Tibial nerve (tissue), 4 donors: ENCODE data around the gene GLIS2. TPM values are rescaled to one million over a fixed set of nuclear protein-coding genes. Genes with fewer than 3 reads are reported as not detected.

Source experiments
- DNase-seq, 2 donors: peaks; one replicate each; pipeline ENCODE4 v3.0.0-alpha.2; 2019; ENCODE audit warnings: low spot score in 2 of 2
- H3K27ac ChIP-seq, 4 donors: fragments of 200-600 bp; sonication (generic) in 3 of 4; one replicate each; pipeline ENCODE4 v1.5.1; 2017 to 2019; ENCODE audit warnings: mild to moderate bottlenecking in 1 of 4
- H3K27me3 ChIP-seq, 2 donors: fragments of 200-600 bp; sonication (generic) in 1 of 2; one replicate each; pipeline versions ENCODE4 v1.5.1 to v1.6.0; 2017 to 2019
- H3K36me3 ChIP-seq, 3 donors: fragments of 200-600 bp; sonication (generic); one replicate each; pipeline ENCODE4 v1.5.1; 2018 to 2019
- H3K4me1 ChIP-seq, 4 donors: fragments of 200-600 bp; sonication (generic) in 3 of 4; one replicate each; pipeline ENCODE4 v1.5.1; 2017 to 2019
- H3K4me3 ChIP-seq, 4 donors: fragments of 200-600 bp; sonication (generic) in 3 of 4; one replicate each; pipeline ENCODE4 v1.5.1; 2017 to 2019; ENCODE audit warnings: mild to moderate bottlenecking in 1 of 4, moderate library complexity in 1 of 4
- H3K9me3 ChIP-seq, 4 donors: fragments of 200-600 bp; sonication (generic) in 3 of 4; one replicate each; pipeline ENCODE4 v1.5.1; 2017 to 2019
- CTCF ChIP-seq, 5 experiments: fragments of 200-600 bp in 3 of 5; fragments of 450-650 bp in 2 of 5; sonication (generic) in 3 of 5; IDR thresholded peaks; one replicate each; pipeline ENCODE4 v1.5.1; 2016 to 2019; ENCODE audit warnings: antibody characterized with exemption in 5 of 5, mild to moderate bottlenecking in 3 of 5, moderate library complexity in 2 of 5
- EP300 ChIP-seq, 2 donors: sonication (generic); formaldehyde crosslinking; IDR thresholded peaks; one replicate each; pipeline ENCODE4 v1.6.1; 2017; ENCODE audit warnings: antibody characterized with exemption in 2 of 2, mild to moderate bottlenecking in 1 of 2
- POLR2A ChIP-seq, 2 donors: fragments of 450-650 bp; IDR thresholded peaks; one replicate each; pipeline ENCODE4 v1.6.1; 2017; ENCODE audit warnings: antibody characterized with exemption in 2 of 2, mild to moderate bottlenecking in 2 of 2, moderate library complexity in 2 of 2
- WGBS, 2 donors: methylation state at CpG; one replicate each; pipeline ENCODE4 v1.1.5; 2018; 5-methylcytosine and 5-hydroxymethylcytosine counted together
- total RNA-seq, 4 donors: library from RNA; depleted of rRNA; stranded (reverse); fragments of >200 nt; gene quantifications; one replicate each; pipeline ENCODE4 v1.1.0, GENCODE V29; 2016

The GLIS2 gene
- total RNA-seq, 4 donors from 2014 or later = 9.0 to 11.1 (median 10.8) TPM

GRCh38 chr16:4323071-4323844, 7.4 kb downstream of the GLIS2 start:
- no peak overlapping the region for H3K4me3 ChIP-seq
- no peak for TF ChIP-seq EP300 (IDR thresholded peaks at IDR 0.05)
- TF ChIP-seq POLR2A (IDR thresholded peaks at IDR 0.05) = no peak
- no peak for TF ChIP-seq CTCF (IDR thresholded peaks at IDR 0.05)
- H3K27ac ChIP-seq = peak overlapping the region; percentile 12 to 93 (median 84)

GRCh38 chr16:4323845-4324488, 8.1 kb downstream of the GLIS2 start:
- H3K36me3 ChIP-seq = no peaks in the 10 kb centered on the region
- no peaks in the 10 kb centered on the region for H3K27me3 ChIP-seq
- H3K27ac ChIP-seq = peak overlapping the region; percentile 12 to 93 (median 84)
- H3K9me3 ChIP-seq = no peaks in the 10 kb centered on the region
- H3K4me1 ChIP-seq = peaks cover 3 to 98% (median 71%) of the 10 kb centered on the region in 4 donors
- H3K4me3 ChIP-seq = no peak overlapping the region
- DNase-seq = peak; percentile 44 to 52
- TF ChIP-seq EP300 (IDR thresholded peaks at IDR 0.05) (no peak), POLR2A (IDR thresholded peaks at IDR 0.05) (no peak)
- WGBS, 2 donors = 23 to 39% methylated on average over 3 to 12 of the region's 12 CpGs

More at GRCh38 chr16:4323071-4323844, 7.4 kb downstream of the GLIS2 start:
- no peaks in the 10 kb centered on the region for H3K27me3 ChIP-seq
- no peaks in the 10 kb centered on the region for H3K9me3 ChIP-seq
- no peaks in the 10 kb centered on the region for H3K36me3 ChIP-seq
- no peak for DNase-seq
- 43 to 56% methylated on average over 16 to 17 of the region's 21 CpGs for WGBS, 2 donors
- H3K4me1 ChIP-seq = peaks cover 3 to 98% (median 71%) of the 10 kb centered on the region in 4 donors

- DNase-seq = no peak
- no peak overlapping the region for H3K4me3 ChIP-seq
- no peaks in the 10 kb centered on the region for H3K27me3 ChIP-seq
- H3K27ac ChIP-seq = peak overlapping the region; percentile 10 to 93 (median 84)
- H3K36me3 ChIP-seq = no peaks in the 10 kb centered on the region
- TF ChIP-seq POLR2A (IDR thresholded peaks at IDR 0.05) = no peak
- no peak for TF ChIP-seq CTCF (IDR thresholded peaks at IDR 0.05)
- TF ChIP-seq EP300 (IDR thresholded peaks at IDR 0.05) = no peak
- H3K4me1 ChIP-seq = peaks cover 3 to 98% (median 66%) of the 10 kb centered on the region in 4 donors
- WGBS, 2 donors = 56 to 58% methylated on average over 15 of the region's 22 CpGs
- H3K9me3 ChIP-seq = no peaks in the 10 kb centered on the region
These were observed 8.8 kb downstream of the GLIS2 start for GRCh38 chr16:4324492-4325252.

- TF ChIP-seq CTCF (IDR thresholded peaks at IDR 0.05) (no peak), POLR2A (IDR thresholded peaks at IDR 0.05) (no peak), EP300 (IDR thresholded peaks at IDR 0.05) (no peak)
- Histone ChIP-seq H3K9me3 (no peaks in the 10 kb centered on the region), H3K27ac (peak overlapping the region; percentile 10 to 93 (median 84)), H3K27me3 (no peaks in the 10 kb centered on the region), H3K36me3 (no peaks in the 10 kb centered on the region), H3K4me3 (no peak overlapping the region), H3K4me1 (peaks cover 3 to 98% (median 60%) of the 10 kb centered on the region in 4 donors)
- no peak for DNase-seq
- 73 to 74% methylated on average over 4 to 6 of the region's 6 CpGs for WGBS, 2 donors
These were observed 9.4 kb downstream of the GLIS2 start for GRCh38 chr16:4325253-4325758.

- TF ChIP-seq CTCF (IDR thresholded peaks at IDR 0.05) (no peak), EP300 (IDR thresholded peaks at IDR 0.05) (no peak), POLR2A (IDR thresholded peaks at IDR 0.05) (no peak)
- Histone ChIP-seq H3K27ac (peak overlapping the region; percentile 80 to 89 (median 85)), H3K9me3 (no peaks in the 10 kb centered on the region), H3K4me1 (peaks cover 3 to 81% (median 50%) of the 10 kb centered on the region in 4 donors), H3K36me3 (peaks cover 0 to 4% (median 0%) of the 10 kb centered on the region in 3 donors), H3K4me3 (peak overlapping the region; percentile 36 to 55 (median 54)), H3K27me3 (no peaks in the 10 kb centered on the region)
- no peak for DNase-seq
- WGBS, 2 donors = 37% methylated on average over 2 of the region's 57 CpGs; no CpG with 5 or more reads in 1 of the 2 donors
These were observed 11.6 kb downstream of the GLIS2 start for GRCh38 chr16:4327386-4328045.
